PC-3 (cell line): ENCODE data around the gene CNGA2.

ENCODE experiments used
- EZH2 ChIP-seq: fragments of 300-600 bp; sonication (generic); IDR thresholded peaks from one replicate; pipeline ENCODE4 v1.6.1; 2017; ENCODE audit warnings: antibody characterized with exemption, mild to moderate bottlenecking, low read length; ENCODE audit not compliant: unreplicated experiment
- EZH2phosphoT487 ChIP-seq: fragments of 300-600 bp; sonication (generic); IDR thresholded peaks from 2 replicates; pipeline ENCODE4 v1.6.1; 2018; ENCODE audit warnings: mild to moderate bottlenecking, antibody characterized with exemption, low read length, borderline replicate concordance
- TF ChIP-seq, protein P1 (sequence below): fragments of 300-600 bp; sonication (generic); conservative IDR thresholded peaks from 2 replicates; pipeline ENCODE4 v1.5.1; 2017; ENCODE audit warnings: antibody characterized with exemption, low read depth, mild to moderate bottlenecking, low read length

DNA sequence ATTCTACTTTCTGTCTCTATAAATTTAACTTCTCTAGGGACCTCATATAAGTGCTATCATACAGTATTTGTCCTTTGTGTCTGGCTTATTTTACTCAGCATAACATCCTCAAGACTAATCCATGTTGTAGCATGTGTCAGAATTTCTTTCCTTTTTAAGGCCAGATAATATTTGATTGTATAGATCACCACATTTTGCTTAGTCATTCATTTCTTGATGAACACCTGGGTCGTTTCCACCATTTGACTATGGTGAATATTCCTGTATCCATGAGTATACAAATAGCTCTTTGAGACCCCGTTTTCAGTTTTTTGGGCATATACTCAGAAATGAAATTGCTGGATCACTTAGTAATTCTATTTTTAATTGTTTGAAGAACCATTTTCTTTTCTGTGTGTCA is 12.0 kb downstream of the CNGA2 start:
- TF ChIP-seq, protein P1, sequence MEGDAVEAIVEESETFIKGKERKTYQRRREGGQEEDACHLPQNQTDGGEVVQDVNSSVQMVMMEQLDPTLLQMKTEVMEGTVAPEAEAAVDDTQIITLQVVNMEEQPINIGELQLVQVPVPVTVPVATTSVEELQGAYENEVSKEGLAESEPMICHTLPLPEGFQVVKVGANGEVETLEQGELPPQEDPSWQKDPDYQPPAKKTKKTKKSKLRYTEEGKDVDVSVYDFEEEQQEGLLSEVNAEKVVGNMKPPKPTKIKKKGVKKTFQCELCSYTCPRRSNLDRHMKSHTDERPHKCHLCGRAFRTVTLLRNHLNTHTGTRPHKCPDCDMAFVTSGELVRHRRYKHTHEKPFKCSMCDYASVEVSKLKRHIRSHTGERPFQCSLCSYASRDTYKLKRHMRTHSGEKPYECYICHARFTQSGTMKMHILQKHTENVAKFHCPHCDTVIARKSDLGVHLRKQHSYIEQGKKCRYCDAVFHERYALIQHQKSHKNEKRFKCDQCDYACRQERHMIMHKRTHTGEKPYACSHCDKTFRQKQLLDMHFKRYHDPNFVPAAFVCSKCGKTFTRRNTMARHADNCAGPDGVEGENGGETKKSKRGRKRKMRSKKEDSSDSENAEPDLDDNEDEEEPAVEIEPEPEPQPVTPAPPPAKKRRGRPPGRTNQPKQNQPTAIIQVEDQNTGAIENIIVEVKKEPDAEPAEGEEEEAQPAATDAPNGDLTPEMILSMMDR, result no peak
- TF ChIP-seq EZH2phosphoT487 (no peak), EZH2 (no peak)
